ENCODE data around the gene DNAJC15.
"Not testable (repeated sequence)": the region's sequence is repeated elsewhere in the genome, so short reads cannot be mapped to it uniquely, and the experiment has no call there.

The DNAJC15 gene

DNA sequence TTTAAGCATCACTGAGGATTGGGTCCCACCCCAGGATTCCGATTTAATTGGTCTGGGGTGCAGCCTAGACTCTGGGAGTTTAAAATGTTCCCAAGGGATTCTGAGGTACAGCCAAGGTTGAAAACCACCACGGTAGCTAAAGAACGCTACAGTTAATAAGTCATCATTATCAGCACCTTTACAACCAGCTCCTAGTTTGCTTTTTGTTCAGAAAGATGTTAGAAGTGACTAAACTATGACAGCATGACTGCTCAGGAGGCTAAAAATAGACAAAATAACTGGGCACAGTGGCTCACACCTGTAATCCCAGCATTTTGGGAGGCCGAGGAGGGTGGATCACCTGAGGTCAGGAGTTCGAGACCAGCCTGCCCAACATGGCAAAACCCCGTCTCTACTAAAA is 19.7 kb upstream of the DNAJC15 start:
- DNase-seq (ENCODE audit: low read depth, low spot score) = no peak

- peak; percentile 64 for DNase-seq (ENCODE audit: low read depth, low spot score)
These were observed 17.7 kb upstream of the DNAJC15 start for GRCh38 chr13:43005460-43006236.

- DNase-seq (ENCODE audit: low read depth, low spot score) = peak; percentile 79
These were observed 16.3 kb upstream of the DNAJC15 start for GRCh38 chr13:43006893-43007631.

DNA sequence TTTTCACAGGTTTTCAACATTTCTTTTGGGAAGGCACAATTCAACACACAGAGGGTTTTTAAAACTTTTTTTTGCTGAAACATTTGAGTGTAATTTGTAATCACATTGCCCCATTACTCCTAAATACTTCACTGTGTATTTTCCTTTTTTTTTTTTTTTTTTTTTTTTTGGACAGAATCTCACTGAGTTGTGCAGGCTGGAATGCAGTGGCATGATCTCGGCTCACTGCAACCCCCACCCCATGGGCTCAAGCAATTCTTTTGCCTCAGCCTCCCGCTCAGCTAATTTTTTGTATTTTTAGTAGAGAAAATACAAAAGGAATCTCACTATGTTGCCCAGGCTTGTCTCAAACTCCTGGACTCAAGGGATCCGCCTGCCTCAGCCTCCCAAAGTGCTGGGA is 14.8 kb upstream of the DNAJC15 start:
- no peak for DNase-seq (ENCODE audit: low read depth, low spot score)

- no peak for DNase-seq (ENCODE audit: low read depth, low spot score)
These were observed 13.9 kb upstream of the DNAJC15 start for GRCh38 chr13:43009506-43009905.

- DNase-seq (ENCODE audit: low read depth, low spot score) = no peak
These were observed 9.2 kb upstream of the DNAJC15 start for GRCh38 chr13:43014162-43014561.

DNA sequence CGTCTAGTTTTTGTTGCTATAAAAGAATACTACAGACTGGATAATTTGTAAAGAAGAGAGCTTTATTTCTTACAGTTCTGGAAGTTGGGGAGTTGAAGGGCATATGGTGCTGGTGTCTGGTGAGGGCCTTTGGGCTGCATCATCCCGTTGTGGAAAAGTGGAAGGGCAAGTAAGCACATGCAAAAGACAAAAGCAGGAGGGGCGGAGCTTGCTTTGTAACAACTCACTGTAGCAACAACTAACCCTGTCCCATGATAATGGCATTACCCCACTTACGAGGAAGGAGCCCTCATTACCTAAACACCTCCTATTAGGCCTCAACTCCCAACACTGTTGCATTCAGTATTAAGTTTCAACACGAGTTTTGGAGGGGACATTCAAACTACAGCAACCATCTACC is 7.2 kb upstream of the DNAJC15 start:
- no peak for DNase-seq (ENCODE audit: low read depth, low spot score)

GRCh38 chr13:43019811-43020210 is 3.6 kb upstream of the DNAJC15 start:
- no peak for DNase-seq (ENCODE audit: low read depth, low spot score)

GRCh38 chr13:43020794-43021193 is 2.6 kb upstream of the DNAJC15 start:
- no peak for DNase-seq (ENCODE audit: low read depth, low spot score)

DNA sequence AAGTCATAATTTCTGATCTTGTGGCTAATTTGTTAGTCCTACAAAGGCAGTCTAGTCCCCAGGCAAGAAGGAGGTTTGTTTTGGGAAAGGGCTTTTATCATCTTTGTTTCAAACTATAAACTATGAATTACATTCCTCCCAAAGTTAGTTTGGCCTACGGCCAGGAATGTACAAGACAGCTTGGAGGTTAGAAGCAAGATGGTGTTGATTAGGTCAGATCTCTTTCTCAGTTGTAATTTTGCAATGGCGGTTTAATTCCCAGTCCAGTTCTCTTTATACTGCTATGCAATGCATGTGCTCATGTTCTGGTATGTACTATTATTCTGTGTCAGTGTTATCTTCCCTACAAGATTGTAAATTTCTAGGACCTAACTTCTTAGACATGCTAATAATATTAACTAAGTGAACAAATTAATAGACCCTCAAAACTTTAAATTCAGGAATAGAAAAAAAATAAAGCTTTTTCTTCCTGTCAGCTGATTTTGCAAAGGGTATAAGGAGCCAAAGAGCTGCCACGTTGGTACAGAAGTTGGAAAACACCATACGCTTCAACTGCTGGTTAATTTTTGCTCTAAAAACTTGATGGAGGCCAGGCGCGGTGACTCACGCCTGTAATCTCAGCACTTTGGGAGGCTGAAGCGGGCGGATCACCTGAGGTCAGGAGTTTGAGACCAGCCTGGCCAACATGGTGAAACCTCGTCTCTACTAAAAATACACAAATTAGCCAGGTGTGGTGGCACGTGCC is 1.3 kb upstream of the DNAJC15 start:
- DNase-seq (ENCODE audit: low read depth, low spot score) = no peak

DNA sequence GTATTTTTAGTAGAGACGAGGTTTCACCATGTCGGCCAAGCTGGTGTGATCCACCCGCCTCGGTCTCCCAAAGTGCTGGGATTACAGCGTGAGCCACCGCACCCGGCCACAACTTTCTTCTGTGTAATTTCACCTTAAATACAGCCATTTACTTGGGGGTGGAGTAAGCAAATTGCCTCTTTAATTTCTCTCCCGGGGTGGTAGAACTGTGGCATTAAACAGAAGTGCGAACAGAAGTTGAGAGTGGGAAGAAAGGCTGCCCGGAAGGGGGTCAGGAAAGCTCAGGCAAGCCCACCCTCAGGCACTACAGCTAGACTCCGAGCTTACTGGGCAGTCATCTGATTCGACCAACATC is 475 bp upstream of the DNAJC15 start:
- DNase-seq (ENCODE audit: low read depth, low spot score) = no peak

DNA sequence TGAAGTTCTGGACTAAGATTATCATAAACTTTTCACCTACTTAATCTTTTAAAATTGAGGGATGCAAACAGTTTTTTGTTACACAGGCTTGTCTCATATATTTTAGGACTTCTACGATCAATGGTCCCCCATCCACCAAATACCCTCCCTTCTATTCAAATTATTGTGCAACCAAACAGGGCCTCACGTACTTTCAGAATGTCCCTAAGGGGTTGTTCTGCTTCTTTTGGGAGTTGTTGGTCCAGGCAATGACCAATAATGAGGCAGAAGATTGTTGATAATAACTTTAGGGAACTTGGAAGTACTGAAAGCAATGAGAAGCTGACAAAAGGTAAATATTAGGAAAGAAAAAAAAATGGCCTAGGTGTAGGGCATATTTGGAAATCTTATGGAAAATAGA is 2.9 kb downstream of the DNAJC15 start:
- no peak for DNase-seq (ENCODE audit: low read depth, low spot score)

GRCh38 chr13:43030548-43030947 is 7.2 kb downstream of the DNAJC15 start:
- DNase-seq (ENCODE audit: low read depth, low spot score) = no peak

DNA sequence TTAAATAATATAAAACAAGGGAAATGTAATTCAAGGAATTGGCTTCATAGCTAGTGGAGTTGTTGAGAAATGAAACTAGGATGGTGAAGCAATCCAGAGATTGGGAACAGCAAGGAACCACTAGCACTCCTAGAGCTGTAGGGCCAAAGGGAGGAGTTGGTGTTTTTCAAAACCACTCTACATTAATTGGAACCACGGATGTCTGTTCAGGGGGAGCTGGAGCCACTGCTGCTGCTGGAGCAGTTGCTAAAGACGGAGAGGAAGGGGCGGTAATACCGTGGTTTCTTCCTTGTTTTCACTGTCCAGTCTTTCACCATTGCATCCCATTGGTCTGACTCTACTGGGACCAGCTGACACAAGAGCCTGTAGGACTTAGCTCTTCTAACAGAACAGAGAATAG is 8.5 kb downstream of the DNAJC15 start:
- no peak for DNase-seq (ENCODE audit: low read depth, low spot score)

DNA sequence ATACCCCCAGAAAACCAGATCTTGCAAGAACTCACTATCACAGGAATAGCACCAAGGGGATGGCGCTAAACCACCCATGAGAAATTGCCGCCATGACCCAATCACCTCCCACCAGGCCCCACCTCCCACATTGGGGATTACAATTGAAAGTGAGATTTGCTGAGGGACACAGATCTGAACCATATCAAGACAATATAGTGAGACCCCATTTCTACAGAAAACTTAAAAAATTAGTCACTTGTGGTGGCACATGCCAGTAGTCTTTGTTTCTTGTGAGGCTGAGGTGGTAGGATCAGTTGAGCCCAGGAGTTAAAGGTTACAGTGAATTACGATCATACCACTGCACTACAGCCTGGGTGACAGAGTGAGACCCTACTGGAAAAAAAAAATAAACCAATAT is 9.7 kb downstream of the DNAJC15 start:
- DNase-seq (ENCODE audit: low read depth, low spot score) = no peak

DNA sequence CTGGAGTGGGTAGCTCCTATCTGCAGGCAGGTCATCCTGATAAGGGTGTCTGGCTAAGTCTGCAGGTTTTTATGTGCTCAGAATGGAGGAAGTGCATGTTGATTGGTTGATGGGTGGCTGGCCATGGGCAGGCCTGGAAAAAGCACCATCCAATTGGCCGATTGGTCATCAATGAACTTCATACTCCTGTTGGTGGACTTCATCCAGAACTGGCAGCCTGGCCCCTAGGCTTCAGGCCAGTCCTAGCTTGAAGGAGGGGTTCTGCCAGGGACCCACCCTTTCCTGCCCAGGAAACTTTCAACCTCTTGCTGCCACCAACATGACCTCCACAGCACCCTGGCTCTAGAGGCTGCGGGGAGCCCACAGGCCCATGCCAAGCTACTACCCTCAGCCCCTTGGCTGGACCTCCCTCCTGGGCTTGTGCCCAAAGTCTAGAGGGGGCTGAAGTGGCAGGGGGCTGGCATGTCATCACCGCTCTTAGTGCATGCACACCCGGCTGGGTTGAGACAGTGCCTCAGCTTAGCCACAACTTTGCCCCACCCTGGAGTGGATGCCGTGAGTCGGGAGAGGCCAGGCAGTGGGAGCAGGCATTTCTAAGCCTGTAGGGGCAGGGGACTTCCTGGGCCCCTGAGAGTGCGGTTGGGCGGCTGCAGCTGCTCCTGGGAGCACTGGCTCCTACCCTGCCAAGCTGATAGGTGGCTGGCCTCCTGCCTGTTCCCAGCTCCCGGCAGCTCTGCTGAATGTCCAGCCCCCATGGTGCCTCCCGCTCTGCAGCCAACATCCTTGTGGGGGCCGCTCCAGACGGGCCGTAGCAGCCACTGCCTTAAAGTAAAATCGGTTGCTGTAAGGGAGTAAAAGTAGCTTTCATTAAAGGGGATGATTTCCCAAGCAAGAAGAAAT is 13.2 kb downstream of the DNAJC15 start:
- peak; percentile 28 for DNase-seq (ENCODE audit: low read depth, low spot score)

DNA sequence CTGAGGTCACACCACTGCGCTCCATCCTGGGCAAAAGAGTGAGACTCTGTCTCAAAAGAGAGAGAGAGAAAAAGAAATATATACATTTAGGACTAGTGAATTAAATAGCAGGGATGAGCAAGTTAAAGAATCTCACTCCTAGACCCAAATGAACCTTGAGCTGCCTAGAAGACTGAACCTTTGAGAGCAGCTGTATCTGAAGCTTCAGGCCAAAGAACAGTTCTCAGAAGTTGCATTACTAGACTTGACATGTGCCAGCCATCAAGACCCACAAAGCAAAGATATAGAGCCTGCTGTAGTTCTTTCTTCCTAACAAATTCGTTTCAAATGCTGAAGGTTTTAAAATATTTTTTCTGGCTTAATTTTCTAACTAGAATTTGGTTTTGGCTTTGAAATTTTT is 16.6 kb downstream of the DNAJC15 start:
- DNase-seq (ENCODE audit: low read depth, low spot score) = no peak

DNA sequence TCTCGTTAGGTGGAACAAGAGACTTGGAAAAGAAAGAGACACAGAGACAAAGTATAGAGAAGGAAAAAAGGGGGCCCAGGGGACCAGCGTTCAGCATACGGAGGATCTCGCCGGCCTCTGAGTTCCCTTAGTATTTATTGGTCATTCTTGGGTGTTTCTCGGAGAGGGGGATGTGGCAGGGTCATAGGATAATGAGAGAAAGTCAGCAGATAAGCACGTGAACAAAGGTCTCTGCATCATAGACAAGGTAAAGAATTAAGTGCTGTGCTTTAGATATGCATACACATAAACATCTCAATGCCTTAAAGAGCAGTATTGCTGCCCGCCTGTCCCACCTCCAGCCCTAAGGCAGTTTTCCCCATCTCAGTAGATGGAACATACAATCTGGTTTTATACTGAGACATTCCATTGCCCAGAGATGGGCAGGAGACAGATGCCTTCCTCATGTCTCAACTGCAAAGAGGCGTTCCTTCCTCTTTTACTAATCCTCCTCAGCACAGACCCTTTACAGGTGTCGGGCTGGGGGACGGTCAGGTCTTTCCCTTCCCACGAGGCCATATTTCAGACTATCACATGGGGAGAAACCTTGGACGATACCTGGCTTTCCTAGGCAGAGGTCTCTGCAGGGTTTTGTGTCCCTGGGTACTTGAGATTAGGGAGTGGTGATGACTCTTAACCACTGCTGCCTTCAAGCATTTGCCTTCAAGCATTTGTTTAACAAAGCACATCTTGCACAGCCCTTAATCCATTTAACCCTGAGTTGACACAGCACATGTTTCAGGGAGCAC is 17.4 kb downstream of the DNAJC15 start:
- DNase-seq (ENCODE audit: low read depth, low spot score) = not testable (repeated sequence)

DNA sequence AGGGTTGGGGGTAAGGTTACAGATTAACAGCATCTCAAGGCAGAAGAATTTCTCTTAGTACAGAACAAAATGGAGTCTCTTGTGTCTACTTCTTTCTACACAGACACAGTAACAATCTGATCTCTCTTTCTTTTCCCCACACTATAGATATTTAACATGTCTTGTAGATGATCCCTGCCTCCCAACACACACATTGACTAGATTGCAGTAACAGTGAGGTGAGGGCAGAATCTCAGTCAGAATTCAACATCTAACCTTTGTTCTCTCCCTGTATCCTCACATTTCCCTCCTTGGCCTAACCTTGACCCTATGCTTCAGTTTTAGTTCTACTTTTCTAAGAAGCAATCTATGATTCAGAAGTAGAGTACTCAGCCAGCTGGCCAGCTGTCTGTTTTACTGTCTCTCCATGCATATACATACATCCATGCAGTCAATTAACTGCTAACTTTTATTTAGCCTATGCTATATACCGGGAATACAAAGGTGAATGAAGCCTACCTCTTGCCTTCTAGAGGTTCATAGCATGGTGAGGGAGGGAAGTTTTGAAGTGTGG is 18.1 kb downstream of the DNAJC15 start:
- no peak for DNase-seq (ENCODE audit: low read depth, low spot score)

- DNase-seq (ENCODE audit: low read depth, low spot score) = no peak
These were observed 19.1 kb downstream of the DNAJC15 start for GRCh38 chr13:43042410-43042921.

Measured in astrocyte of the hippocampus (primary cell).